ENCODE results near the gene LTBP4.
A peak's percentile ranks its signal among the peaks of the same experiment; 100 is the strongest.

GRCh38 chr19:40603389-40604170 is 2.4 kb downstream of the LTBP4 start:
- peak in 1 of 6 experiments; percentile 11 for TF ChIP-seq CTCF (IDR thresholded peaks at IDR 0.05)
- TF ChIP-seq POLR2A (IDR thresholded peaks at IDR 0.05), result peak in 1 of 2 donors; percentile 76
